Sigmoid colon (tissue), 4 donors: Measurements from ENCODE around the gene ATXN10.

Experiments
- CTCF ChIP-seq, 4 experiments: fragments of 450-650 bp in 3 of 4; fragments of 200-600 bp in 1 of 4; IDR thresholded peaks; one replicate each; pipeline ENCODE4 v1.5.1; 2016 to 2019; ENCODE audit warnings: antibody characterized with exemption in 4 of 4, mild to moderate bottlenecking in 3 of 4, moderate library complexity in 2 of 4
- EP300 ChIP-seq, 4 donors: sonication (generic); formaldehyde crosslinking; IDR thresholded peaks; one replicate each; pipeline ENCODE4 v1.6.1; 2017; ENCODE audit warnings: antibody characterized with exemption in 4 of 4
- POLR2A ChIP-seq, 2 donors: fragments of 450-650 bp; IDR thresholded peaks; one replicate each; pipeline ENCODE4 v1.6.1; 2016; ENCODE audit warnings: antibody characterized with exemption in 2 of 2, mild to moderate bottlenecking in 2 of 2, moderate library complexity in 2 of 2
- POLR2AphosphoS5 ChIP-seq, 4 donors: sonication (generic); formaldehyde crosslinking; IDR thresholded peaks; one replicate each; pipeline ENCODE4 v1.6.1; 2017; ENCODE audit warnings: antibody characterized with exemption in 4 of 4

GRCh38 chr22:45832959-45833580 lies 161.4 kb downstream of the ATXN10 start:
- TF ChIP-seq POLR2AphosphoS5 (IDR thresholded peaks at IDR 0.05) (no peak), POLR2A (IDR thresholded peaks at IDR 0.05) (no peak), CTCF (IDR thresholded peaks at IDR 0.05) (no peak), EP300 (IDR thresholded peaks at IDR 0.05) (no peak)
